HEK293T (cell line): ENCODE measurements around the gene ACKR1.

Experiments used
- ARNT ChIP-seq: fragments of 450-650 bp; IDR thresholded peaks from 2 replicates; pipeline ENCODE4 v1.6.1; 2017; ENCODE audit warnings: mild to moderate bottlenecking
- LEF1 ChIP-seq: fragments of 450-650 bp; IDR thresholded peaks from 2 replicates; pipeline ENCODE4 v1.6.1; 2017; ENCODE audit warnings: mild to moderate bottlenecking, borderline replicate concordance

DNA sequence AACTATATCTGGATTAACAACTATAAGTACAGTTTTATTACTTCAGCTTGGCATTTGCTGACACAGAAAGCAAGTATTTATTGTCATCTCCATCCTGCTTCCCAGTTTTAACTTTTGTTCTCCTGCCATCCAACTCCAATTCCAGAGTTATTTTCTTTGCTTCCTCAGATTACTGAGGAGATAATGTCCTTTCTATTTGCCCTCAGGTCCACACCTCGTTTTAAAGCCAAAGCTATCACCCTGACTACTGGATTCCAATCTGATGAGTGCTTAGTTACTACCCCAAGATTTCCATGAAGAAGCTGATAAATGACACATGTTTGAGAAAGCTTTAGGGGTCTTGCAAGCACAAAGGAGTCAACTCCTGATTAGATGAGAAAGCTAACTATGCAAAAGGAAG is 25.2 kb downstream of the ACKR1 start:
- TF ChIP-seq ARNT: no peak
- no peak for TF ChIP-seq LEF1
